NCI-H526 treated with DMSO at 0.1 percent for 48 hours (cell line): Measurements from ENCODE around the gene LPGAT1.
"Not testable (repeated sequence)": the region's sequence is repeated elsewhere in the genome, so short reads cannot be mapped to it uniquely, and the experiment has no call there.

Source experiments
- DNase-seq: peaks from one replicate; lab custom pipeline; 2025; lab: John Stamatoyannopoulos, UW

Gene LPGAT1

GRCh38 chr1:211705467-211706091 lies 125.0 kb downstream of the LPGAT1 start:
- peak; percentile 34 for DNase-seq

GRCh38 chr1:211704543-211704942 lies 126.0 kb downstream of the LPGAT1 start:
- DNase-seq = no peak

GRCh38 chr1:211703812-211704537 lies 126.6 kb downstream of the LPGAT1 start:
- DNase-seq = peak; percentile 7

- DNase-seq = no peak
These were observed 128.8 kb downstream of the LPGAT1 start for GRCh38 chr1:211701733-211702132.

- no peak for DNase-seq
These were observed 131.5 kb downstream of the LPGAT1 start for GRCh38 chr1:211699059-211699458.

GRCh38 chr1:211698161-211699026 lies 132.2 kb downstream of the LPGAT1 start:
- DNase-seq = peak; percentile 39

GRCh38 chr1:211697356-211697755 lies 133.2 kb downstream of the LPGAT1 start:
- no peak for DNase-seq

GRCh38 chr1:211695135-211695816 lies 135.3 kb downstream of the LPGAT1 start:
- no peak for DNase-seq

GRCh38 chr1:211693911-211694310 lies 136.7 kb downstream of the LPGAT1 start:
- DNase-seq = not testable (repeated sequence)
